HFF-Myc (cell line): ENCODE results near the gene DGCR2.

Experiments used
- DNase-seq: peaks from one replicate; pipeline ENCODE4 v3.0.0-alpha.2; 2011; ENCODE audit warnings: low read depth; ENCODE audit errors: extremely low read depth
- H3K4me3 ChIP-seq: replicated peaks from 2 replicates; pipeline ENCODE4 v1.5.1; 2011; ENCODE audit warnings: low read depth, mild to moderate bottlenecking, control low read depth, low read length
- TF ChIP-seq, protein P1 (sequence below): IDR thresholded peaks from 2 replicates; pipeline ENCODE4 v1.5.1; 2012; ENCODE audit warnings: mild to moderate bottlenecking, low read depth, low read length, control low read depth; ENCODE audit errors: missing control alignments

The DGCR2 gene

DNA sequence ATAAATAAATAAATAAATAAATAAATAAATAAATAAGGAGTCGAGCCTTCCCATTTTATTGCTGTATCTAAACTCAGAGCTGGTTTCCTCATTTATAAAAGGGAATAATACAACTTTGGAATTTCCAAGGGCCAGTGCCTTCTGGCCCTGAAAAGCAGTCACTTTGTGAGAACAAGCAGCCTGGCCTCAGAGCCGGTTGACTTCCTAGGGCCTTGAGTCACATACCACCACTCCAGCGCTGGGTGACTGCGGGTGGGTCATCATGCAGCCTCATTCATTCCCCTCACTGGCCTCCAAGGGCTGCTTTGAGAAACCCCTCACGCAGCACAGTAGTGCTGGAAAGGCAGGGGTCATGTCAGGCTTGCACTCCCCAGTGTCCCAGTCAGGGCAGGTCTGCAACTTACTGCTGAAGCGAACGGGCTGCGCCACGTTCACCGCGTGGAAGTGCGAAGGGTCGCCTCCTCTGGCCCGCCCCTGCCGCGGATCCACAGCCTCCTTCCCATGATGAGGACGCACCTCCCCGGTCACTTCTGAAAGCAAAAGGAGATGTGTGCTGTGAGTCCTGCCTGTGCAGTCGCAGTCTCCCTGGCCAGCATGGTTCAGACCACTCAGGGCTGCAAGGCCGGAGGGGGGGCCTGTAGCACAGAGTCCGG lies 54.4 kb downstream of the DGCR2 start:
- TF ChIP-seq, protein P1, sequence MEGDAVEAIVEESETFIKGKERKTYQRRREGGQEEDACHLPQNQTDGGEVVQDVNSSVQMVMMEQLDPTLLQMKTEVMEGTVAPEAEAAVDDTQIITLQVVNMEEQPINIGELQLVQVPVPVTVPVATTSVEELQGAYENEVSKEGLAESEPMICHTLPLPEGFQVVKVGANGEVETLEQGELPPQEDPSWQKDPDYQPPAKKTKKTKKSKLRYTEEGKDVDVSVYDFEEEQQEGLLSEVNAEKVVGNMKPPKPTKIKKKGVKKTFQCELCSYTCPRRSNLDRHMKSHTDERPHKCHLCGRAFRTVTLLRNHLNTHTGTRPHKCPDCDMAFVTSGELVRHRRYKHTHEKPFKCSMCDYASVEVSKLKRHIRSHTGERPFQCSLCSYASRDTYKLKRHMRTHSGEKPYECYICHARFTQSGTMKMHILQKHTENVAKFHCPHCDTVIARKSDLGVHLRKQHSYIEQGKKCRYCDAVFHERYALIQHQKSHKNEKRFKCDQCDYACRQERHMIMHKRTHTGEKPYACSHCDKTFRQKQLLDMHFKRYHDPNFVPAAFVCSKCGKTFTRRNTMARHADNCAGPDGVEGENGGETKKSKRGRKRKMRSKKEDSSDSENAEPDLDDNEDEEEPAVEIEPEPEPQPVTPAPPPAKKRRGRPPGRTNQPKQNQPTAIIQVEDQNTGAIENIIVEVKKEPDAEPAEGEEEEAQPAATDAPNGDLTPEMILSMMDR: no peak
- no peak overlapping the region for H3K4me3 ChIP-seq
- DNase-seq: no peak

GRCh38 chr22:19066531-19067271 lies 55.5 kb downstream of the DGCR2 start:
- no peak overlapping the region for H3K4me3 ChIP-seq
- DNase-seq: no peak
- TF ChIP-seq, protein P1: no peak

DNA sequence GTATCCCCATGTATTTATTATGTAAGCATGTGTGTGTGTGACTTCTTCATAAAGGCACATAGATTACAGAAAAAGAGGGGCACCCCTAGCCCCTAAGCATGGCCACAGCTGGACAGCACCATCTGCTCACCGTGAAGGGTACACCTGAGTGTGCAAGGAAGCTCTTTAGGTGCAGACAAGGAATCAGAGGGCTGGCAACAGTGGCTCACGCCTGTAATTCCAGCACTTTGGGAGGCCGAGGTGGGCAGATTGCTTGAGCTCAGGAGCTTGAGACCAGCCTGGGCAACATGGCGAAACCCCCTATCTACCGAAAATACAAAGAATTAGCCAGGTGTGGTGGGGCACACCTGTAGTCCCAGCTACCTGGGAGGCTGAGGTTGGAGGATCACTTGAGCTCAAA lies 56.3 kb downstream of the DGCR2 start:
- H3K4me3 ChIP-seq: no peak overlapping the region
- DNase-seq: no peak
- TF ChIP-seq, protein P1: no peak

- no peak for DNase-seq
- no peak overlapping the region for H3K4me3 ChIP-seq
- TF ChIP-seq, protein P1: no peak
Measured at GRCh38 chr22:19065298-19065859, 56.8 kb downstream of the DGCR2 start.

- TF ChIP-seq, protein P1: no peak
- H3K4me3 ChIP-seq: no peak overlapping the region
- no peak for DNase-seq
Measured at GRCh38 chr22:19064354-19065054, 57.7 kb downstream of the DGCR2 start.

DNA sequence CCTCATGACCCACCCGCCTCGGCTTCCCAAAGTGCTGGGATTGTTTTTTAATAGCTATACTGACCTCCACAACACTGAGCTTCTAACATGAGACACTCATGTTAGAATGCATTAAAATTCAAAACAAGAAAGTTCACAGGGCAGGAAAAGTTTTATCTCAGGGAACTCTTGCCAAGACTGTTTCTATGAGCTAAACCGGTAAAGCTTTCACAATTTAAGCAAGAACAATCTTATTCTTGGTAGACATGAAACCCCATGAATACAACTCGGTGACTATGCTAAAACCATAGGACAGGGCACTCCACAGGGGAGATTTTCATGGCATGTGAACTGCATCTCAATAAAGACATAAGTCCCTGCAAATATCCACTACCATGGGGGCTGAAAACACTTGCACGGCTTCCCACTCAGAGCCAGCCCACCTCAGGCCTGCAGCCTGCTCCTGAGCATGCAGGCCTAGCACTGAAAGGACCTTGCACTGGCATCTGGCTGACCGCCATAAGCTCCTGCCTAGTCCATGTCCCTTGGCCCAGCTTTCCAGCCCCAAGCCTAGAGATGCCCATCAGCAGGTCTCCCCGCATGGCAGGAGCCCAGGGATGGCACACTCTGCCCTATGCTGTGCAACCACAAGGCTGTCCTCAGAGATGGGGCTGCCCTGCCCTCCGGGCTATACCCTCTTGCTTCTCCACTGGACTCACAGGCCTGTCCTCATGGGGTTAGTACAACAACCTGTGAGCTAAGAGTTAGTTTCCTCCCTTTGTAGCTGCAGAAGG lies 58.4 kb downstream of the DGCR2 start:
- H3K4me3 ChIP-seq: no peak overlapping the region
- TF ChIP-seq, protein P1: no peak
- DNase-seq: no peak
